Upper lobe of left lung (tissue), 4 donors: ENCODE data around the gene IFRD1.

ENCODE experiments used
- CTCF ChIP-seq, 6 experiments: fragments of 450-650 bp in 4 of 6; fragments of 200-600 bp in 2 of 6; sonication (generic) in 2 of 6; IDR thresholded peaks; one replicate each; pipeline ENCODE4 v1.5.1; 2016 to 2019; ENCODE audit warnings: antibody characterized with exemption in 6 of 6
- EP300 ChIP-seq, 4 donors: sonication (generic); formaldehyde crosslinking; IDR thresholded peaks; one replicate each; pipeline ENCODE4 v1.5.1; 2017; ENCODE audit warnings: antibody characterized with exemption in 4 of 4, control low read depth in 2 of 4
- POLR2A ChIP-seq, 4 donors: fragments of 450-650 bp; IDR thresholded peaks; one replicate each; pipeline ENCODE4 v1.5.1; 2016 to 2017; ENCODE audit warnings: antibody characterized with exemption in 4 of 4, mild to moderate bottlenecking in 2 of 4
- POLR2AphosphoS5 ChIP-seq, 2 donors: sonication (generic); formaldehyde crosslinking; IDR thresholded peaks; one replicate each; pipeline ENCODE4 v1.5.1; 2017; ENCODE audit warnings: antibody characterized with exemption in 2 of 2

- TF ChIP-seq EP300 (IDR thresholded peaks at IDR 0.05) (no peak), CTCF (IDR thresholded peaks at IDR 0.05) (no peak), POLR2A (IDR thresholded peaks at IDR 0.05) (no peak), POLR2AphosphoS5 (IDR thresholded peaks at IDR 0.05) (no peak)
These were observed 37.4 kb downstream of the IFRD1 start for GRCh38 chr7:112487457-112488263.
